ENCODE results near the gene PCNX3. TPM values are rescaled to one million over a fixed set of nuclear protein-coding genes. Genes with fewer than 3 reads are reported as not detected.

Gene PCNX3
- total and polyA plus RNA-seq, 2 of the 13 experiments (the other 11 are each of a cell fraction or from before 2014, with no cell fraction given), result 16.2 to 23.0 TPM

DNA sequence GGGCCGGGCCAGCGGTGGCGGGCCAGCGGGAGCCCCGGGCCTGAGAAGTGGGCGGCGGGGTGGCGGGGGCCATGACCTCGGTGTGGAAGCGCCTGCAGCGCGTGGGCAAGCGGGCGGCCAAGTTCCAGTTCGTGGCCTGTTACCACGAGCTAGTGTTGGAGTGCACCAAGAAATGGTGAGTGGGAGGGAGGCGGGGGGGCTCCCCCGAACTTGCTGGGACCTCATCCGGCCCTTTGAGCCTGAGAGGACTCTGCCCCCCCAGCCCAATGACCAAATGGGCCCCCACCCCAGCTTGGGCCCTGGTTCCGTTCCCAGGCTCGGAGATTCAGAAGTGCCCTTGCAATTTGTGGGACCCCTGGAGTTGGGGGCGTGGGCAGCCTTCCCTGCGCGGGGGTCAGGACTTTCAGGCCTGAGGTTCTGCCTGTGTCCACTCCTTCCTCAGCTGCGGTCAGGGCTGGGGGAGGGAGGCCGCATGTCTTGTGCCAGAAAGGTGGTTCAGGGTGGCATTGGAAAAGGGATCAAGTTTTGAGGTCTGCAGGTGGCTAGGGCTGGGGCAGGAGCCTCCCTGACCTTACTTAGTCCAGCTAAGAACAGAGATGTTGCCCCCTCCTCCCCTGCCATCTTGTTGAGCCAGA lies 39.2 kb upstream of the PCNX3 start (continued):
- TF ChIP-seq ZNF460 (CRISPR knock-in tag; IDR thresholded peaks at IDR 0.05; ENCODE audit: borderline replicate concordance) (no peak), ZNF333 (CRISPR knock-in tag; IDR thresholded peaks at IDR 0.05; ENCODE audit: borderline replicate concordance) (no peak), ZKSCAN5 (CRISPR knock-in tag; IDR thresholded peaks at IDR 0.05) (no peak), MYC (CRISPR knock-in tag; IDR thresholded peaks at IDR 0.05; ENCODE audit: borderline replicate concordance) (no peak), ATAD3A (CRISPR knock-in tag; IDR thresholded peaks at IDR 0.05) (no peak), ZNF775 (CRISPR knock-in tag; IDR thresholded peaks at IDR 0.05; ENCODE audit: borderline replicate concordance) (no peak), YY1 (IDR thresholded peaks at IDR 0.05; ENCODE audit: insufficient read depth, insufficient replicate concordance, low read depth, low read length) (peak; percentile 3), KDM5B (CRISPR knock-in tag; IDR thresholded peaks at IDR 0.05; ENCODE audit: borderline replicate concordance) (no peak), CBX1 (IDR thresholded peaks at IDR 0.05; ENCODE audit: low read depth) (no peak), SRSF4 (IDR thresholded peaks at IDR 0.05; ENCODE audit: low read depth, low read length, poor library complexity, severe bottlenecking) (no peak), ZNF850 (CRISPR knock-in tag; conservative IDR thresholded peaks at IDR 0.05) (no peak), ZNF703 (CRISPR knock-in tag; IDR thresholded peaks at IDR 0.05; ENCODE audit: borderline replicate concordance) (no peak), ZNF121 (CRISPR knock-in tag; IDR thresholded peaks at IDR 0.05) (no peak), ZNF430 (CRISPR knock-in tag; IDR thresholded peaks at IDR 0.05) (no peak), ZNF569 (CRISPR knock-in tag; IDR thresholded peaks at IDR 0.05; ENCODE audit: borderline replicate concordance) (no peak), NR3C1 (CRISPR knock-in tag; IDR thresholded peaks at IDR 0.05) (no peak), NFATC3 (CRISPR knock-in tag; IDR thresholded peaks at IDR 0.05) (0 out of 2 replicates have a peak, but pooled peaks have one; percentile 47), MXD4 (CRISPR knock-in tag; IDR thresholded peaks at IDR 0.05) (no peak), ZNF782 (CRISPR knock-in tag; IDR thresholded peaks at IDR 0.05; ENCODE audit: borderline replicate concordance) (no peak), BCL6 (CRISPR knock-in tag; IDR thresholded peaks at IDR 0.05) (no peak), ZNF777 (CRISPR knock-in tag; IDR thresholded peaks at IDR 0.05) (peak; percentile 47; the same call in 1 of the 2 replicates)
- TF ChIP-seq, protein P1, sequence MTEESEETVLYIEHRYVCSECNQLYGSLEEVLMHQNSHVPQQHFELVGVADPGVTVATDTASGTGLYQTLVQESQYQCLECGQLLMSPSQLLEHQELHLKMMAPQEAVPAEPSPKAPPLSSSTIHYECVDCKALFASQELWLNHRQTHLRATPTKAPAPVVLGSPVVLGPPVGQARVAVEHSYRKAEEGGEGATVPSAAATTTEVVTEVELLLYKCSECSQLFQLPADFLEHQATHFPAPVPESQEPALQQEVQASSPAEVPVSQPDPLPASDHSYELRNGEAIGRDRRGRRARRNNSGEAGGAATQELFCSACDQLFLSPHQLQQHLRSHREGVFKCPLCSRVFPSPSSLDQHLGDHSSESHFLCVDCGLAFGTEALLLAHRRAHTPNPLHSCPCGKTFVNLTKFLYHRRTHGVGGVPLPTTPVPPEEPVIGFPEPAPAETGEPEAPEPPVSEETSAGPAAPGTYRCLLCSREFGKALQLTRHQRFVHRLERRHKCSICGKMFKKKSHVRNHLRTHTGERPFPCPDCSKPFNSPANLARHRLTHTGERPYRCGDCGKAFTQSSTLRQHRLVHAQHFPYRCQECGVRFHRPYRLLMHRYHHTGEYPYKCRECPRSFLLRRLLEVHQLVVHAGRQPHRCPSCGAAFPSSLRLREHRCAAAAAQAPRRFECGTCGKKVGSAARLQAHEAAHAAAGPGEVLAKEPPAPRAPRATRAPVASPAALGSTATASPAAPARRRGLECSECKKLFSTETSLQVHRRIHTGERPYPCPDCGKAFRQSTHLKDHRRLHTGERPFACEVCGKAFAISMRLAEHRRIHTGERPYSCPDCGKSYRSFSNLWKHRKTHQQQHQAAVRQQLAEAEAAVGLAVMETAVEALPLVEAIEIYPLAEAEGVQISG (CRISPR knock-in tag; IDR thresholded peaks at IDR 0.05), result 0 out of 2 replicates have a peak, but pooled peaks have one; percentile 14
- TF ChIP-seq, protein P2, sequence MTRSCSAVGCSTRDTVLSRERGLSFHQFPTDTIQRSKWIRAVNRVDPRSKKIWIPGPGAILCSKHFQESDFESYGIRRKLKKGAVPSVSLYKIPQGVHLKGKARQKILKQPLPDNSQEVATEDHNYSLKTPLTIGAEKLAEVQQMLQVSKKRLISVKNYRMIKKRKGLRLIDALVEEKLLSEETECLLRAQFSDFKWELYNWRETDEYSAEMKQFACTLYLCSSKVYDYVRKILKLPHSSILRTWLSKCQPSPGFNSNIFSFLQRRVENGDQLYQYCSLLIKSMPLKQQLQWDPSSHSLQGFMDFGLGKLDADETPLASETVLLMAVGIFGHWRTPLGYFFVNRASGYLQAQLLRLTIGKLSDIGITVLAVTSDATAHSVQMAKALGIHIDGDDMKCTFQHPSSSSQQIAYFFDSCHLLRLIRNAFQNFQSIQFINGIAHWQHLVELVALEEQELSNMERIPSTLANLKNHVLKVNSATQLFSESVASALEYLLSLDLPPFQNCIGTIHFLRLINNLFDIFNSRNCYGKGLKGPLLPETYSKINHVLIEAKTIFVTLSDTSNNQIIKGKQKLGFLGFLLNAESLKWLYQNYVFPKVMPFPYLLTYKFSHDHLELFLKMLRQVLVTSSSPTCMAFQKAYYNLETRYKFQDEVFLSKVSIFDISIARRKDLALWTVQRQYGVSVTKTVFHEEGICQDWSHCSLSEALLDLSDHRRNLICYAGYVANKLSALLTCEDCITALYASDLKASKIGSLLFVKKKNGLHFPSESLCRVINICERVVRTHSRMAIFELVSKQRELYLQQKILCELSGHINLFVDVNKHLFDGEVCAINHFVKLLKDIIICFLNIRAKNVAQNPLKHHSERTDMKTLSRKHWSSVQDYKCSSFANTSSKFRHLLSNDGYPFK (CRISPR knock-in tag; IDR thresholded peaks at IDR 0.05; ENCODE audit: borderline replicate concordance), result 0 out of 2 replicates have a peak, but pooled peaks have one; percentile 23
- TF ChIP-seq, protein P3, sequence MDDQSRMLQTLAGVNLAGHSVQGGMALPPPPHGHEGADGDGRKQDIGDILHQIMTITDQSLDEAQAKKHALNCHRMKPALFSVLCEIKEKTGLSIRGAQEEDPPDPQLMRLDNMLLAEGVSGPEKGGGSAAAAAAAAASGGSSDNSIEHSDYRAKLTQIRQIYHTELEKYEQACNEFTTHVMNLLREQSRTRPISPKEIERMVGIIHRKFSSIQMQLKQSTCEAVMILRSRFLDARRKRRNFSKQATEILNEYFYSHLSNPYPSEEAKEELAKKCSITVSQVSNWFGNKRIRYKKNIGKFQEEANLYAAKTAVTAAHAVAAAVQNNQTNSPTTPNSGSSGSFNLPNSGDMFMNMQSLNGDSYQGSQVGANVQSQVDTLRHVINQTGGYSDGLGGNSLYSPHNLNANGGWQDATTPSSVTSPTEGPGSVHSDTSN (CRISPR knock-in tag; IDR thresholded peaks at IDR 0.05; ENCODE audit: borderline replicate concordance), result no peak
